Measurements from ENCODE around the gene HLA-DOB. TPM values are rescaled to one million over a fixed set of nuclear protein-coding genes. Genes with fewer than 3 reads are reported as not detected.

HLA-DOB gene
- total RNA-seq (1 to 10 TPM; 1.5 to 2.8 TPM), polyA plus RNA-seq (ENCODE audit: insufficient read length in 6 of 6) (under 1 TPM; 0.24 to 0.79 (median 0.49) TPM)
- long read RNA-seq, donor 1: 0 reads
- long read RNA-seq, donor 2, partial matches to known transcripts: 0 of 1 reads
- long read RNA-seq, donor 2, other reads (novel, unspliced or antisense): 0 of 1 reads
- long read RNA-seq, donor 3: 0 reads
- long read RNA-seq, donor 4, partial matches to known transcripts: 1 of 4 reads
- long read RNA-seq, donor 4, other reads (novel, unspliced or antisense): 0 of 4 reads
- long read RNA-seq, donor 5: 0 reads
- long read RNA-seq, donor 6: 0 reads
- long read RNA-seq, donor 7: 0 reads
- long read RNA-seq, donor 8: 0 reads
- long read RNA-seq, donor 9: 0 reads
- long read RNA-seq, donor 10, partial matches to known transcripts: 0 of 2 reads
- long read RNA-seq, donor 10, other reads (novel, unspliced or antisense): 0 of 2 reads
- long read RNA-seq, donor 11: 0 reads
- long read RNA-seq, donor 12: 0 reads

DNA sequence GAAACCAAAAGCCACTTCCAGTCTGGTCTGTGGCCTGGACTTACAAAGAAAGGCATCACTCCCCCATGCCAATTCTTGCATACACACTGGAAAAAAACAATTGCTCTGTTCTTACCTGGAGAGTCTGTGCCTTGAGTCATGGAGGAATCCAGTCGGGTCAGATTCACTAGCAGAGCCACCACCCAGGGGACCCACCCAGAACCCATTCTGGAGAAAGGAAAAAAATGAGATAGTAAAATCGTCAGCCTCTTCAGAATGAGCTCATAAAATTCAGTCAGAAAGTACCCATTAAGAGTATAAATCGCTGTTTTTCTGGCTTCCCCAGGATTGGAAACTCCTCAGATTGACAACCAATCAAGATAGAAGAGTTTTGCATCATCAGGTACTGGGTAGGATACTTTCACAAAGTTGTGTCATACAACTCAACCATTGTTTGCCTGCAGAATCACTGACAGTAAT lies at the start of gene HLA-DOB:
Gene HLA-DOB, minus strand, starts transcription at position 257 of the 459 bp plus-strand sequence. Its CDS starts 51 bp downstream, at position 206.
- Histone ChIP-seq H3K4me1 (no peaks in the 10 kb centered on the region), H3K27me3 (no peaks in the 10 kb centered on the region), H3K4me3 (no peak within 1 kb of the TSS), H3K27ac (no peak within 1 kb of the TSS), H3K9me3 (no peaks in the 10 kb centered on the region), H3K36me3 (no peaks in the 10 kb centered on the region)
- ATAC-seq (peak; percentile 91), DNase-seq (no peak)
- intact Hi-C loops (cut with DNase I): no loop called here
- TF ChIP-seq, protein P1, sequence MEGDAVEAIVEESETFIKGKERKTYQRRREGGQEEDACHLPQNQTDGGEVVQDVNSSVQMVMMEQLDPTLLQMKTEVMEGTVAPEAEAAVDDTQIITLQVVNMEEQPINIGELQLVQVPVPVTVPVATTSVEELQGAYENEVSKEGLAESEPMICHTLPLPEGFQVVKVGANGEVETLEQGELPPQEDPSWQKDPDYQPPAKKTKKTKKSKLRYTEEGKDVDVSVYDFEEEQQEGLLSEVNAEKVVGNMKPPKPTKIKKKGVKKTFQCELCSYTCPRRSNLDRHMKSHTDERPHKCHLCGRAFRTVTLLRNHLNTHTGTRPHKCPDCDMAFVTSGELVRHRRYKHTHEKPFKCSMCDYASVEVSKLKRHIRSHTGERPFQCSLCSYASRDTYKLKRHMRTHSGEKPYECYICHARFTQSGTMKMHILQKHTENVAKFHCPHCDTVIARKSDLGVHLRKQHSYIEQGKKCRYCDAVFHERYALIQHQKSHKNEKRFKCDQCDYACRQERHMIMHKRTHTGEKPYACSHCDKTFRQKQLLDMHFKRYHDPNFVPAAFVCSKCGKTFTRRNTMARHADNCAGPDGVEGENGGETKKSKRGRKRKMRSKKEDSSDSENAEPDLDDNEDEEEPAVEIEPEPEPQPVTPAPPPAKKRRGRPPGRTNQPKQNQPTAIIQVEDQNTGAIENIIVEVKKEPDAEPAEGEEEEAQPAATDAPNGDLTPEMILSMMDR (IDR thresholded peaks at IDR 0.05): no peak

- intact Hi-C loops (cut with DNase I): no loop called here
- Histone ChIP-seq H3K36me3 (peaks cover 0 to 4% of the 10 kb centered on the region in 2 donors), H3K4me1 (peaks cover 0 to 19% of the 10 kb centered on the region in 2 donors), H3K4me3 (no peak overlapping the region), H3K27me3 (no peaks in the 10 kb centered on the region), H3K27ac (no peak overlapping the region), H3K9me3 (no peaks in the 10 kb centered on the region)
- ATAC-seq (no peak), DNase-seq (no peak)
- TF ChIP-seq, protein P1 (IDR thresholded peaks at IDR 0.05): no peak
Observed at GRCh38 chr6:32865724-32866443, 49.1 kb upstream of the HLA-DOB start.

DNA sequence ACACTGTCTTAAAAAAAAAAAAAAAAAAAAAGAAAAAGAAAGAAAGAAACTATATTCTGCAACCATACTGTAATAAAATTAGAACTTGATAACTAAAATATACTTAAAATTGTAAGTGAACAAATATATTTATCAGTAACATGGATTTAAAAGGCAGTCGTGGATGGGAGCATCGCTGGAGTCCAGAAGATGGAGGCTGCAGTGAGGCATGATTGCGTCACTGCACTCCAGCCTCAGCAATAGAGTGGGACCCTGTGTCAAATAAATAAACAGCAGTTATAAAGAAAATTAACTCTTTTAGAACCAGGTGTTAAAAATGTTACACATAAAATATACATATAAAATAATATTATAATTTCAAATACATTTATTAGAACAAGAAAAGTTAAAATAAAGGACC lies 45.9 kb upstream of the HLA-DOB start:
- H3K4me3 ChIP-seq: no peak overlapping the region
- intact Hi-C loops (cut with DNase I): no loop called here
- ATAC-seq (no peak), DNase-seq (no peak)
- TF ChIP-seq, protein P1 (IDR thresholded peaks at IDR 0.05): no peak
- no peaks in the 10 kb centered on the region for H3K9me3 ChIP-seq
- H3K36me3 ChIP-seq: peaks cover 3 to 34% of the 10 kb centered on the region in 2 donors
- H3K27me3 ChIP-seq: no peaks in the 10 kb centered on the region
- H3K27ac ChIP-seq: no peak overlapping the region
- peaks cover 0 to 23% of the 10 kb centered on the region in 2 donors for H3K4me1 ChIP-seq

- Histone ChIP-seq H3K9me3 (no peaks in the 10 kb centered on the region), H3K27me3 (no peaks in the 10 kb centered on the region), H3K4me1 (peaks cover 0 to 32% of the 10 kb centered on the region in 2 donors), H3K27ac (peak overlapping the region; percentile 13 to 38), H3K36me3 (peaks cover 3 to 51% of the 10 kb centered on the region in 2 donors), H3K4me3 (no peak overlapping the region)
- intact Hi-C loops (cut with DNase I): no loop called here
- TF ChIP-seq, protein P1 (IDR thresholded peaks at IDR 0.05): no peak
- ATAC-seq: no peak
- no peak for DNase-seq
Observed at GRCh38 chr6:32860674-32861073, 43.9 kb upstream of the HLA-DOB start.

DNA sequence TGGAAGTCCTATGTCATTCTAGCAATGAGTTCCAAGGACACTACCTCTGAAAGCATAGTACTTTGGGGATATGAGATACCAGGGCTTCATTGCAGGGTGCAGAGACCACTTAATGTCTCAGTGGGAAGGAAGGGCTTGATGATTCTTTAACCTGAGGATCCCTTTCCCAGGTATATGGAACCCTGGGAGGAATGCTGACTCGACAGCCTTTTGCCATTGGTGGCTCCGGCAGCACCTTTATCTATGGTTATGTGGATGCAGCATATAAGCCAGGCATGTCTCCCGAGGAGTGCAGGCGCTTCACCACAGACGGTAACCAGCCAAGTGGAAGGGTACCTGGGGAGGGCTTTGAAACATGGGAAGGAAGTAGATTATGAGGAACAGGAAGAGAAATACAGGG lies 41.4 kb upstream of the HLA-DOB start:
- Histone ChIP-seq H3K9me3 (no peaks in the 10 kb centered on the region), H3K4me3 (no peak overlapping the region), H3K36me3 (peaks cover 3 to 51% of the 10 kb centered on the region in 2 donors), H3K27me3 (no peaks in the 10 kb centered on the region), H3K27ac (no peak overlapping the region), H3K4me1 (peaks cover 7 to 43% of the 10 kb centered on the region in 2 donors)
- DNase-seq: no peak
- intact Hi-C loops (cut with DNase I): no loop called here
- TF ChIP-seq, protein P1 (IDR thresholded peaks at IDR 0.05): no peak
- no peak for ATAC-seq
